SK-N-MC (cell line): ENCODE measurements around the gene TMEM131.

Experiments used
- DNase-seq: peaks from one replicate; pipeline ENCODE4 v3.0.0-alpha.2; 2011; ENCODE audit warnings: low read depth, low spot score
- H3K27ac ChIP-seq: fragments of 200-600 bp; sonication (generic); 2 replicates; pipeline ENCODE4 v1.5.1; 2016; ENCODE audit warnings: mixed run types
- H3K36me3 ChIP-seq: fragments of 200-600 bp; sonication (generic); 2 replicates; pipeline ENCODE4 v1.6.1; 2017; ENCODE audit warnings: antibody characterized with exemption, low read length, mixed read lengths; ENCODE audit not compliant: insufficient read depth
- H3K4me3 ChIP-seq: fragments of 200-600 bp; sonication (generic); 2 replicates; pipeline ENCODE4 v1.5.1; 2016
- H3K9ac ChIP-seq: fragments of 200-600 bp; sonication (generic); 2 replicates; pipeline ENCODE4 v1.8.0; 2017; ENCODE audit warnings: mixed run types, mixed read lengths; ENCODE audit not compliant: insufficient read length
- H3K9me3 ChIP-seq: fragments of 200-600 bp; sonication (generic); 2 replicates; pipeline ENCODE4 v1.6.1; 2017; ENCODE audit warnings: low read depth, mild to moderate bottlenecking, antibody characterized with exemption, low read length, moderate library complexity, mixed read lengths
- EZH2 ChIP-seq: fragments of 200-600 bp; sonication (generic); IDR thresholded peaks from one replicate; pipeline ENCODE4 v1.6.1; 2017; ENCODE audit warnings: antibody characterized with exemption
- FOXP2 ChIP-seq: optimal IDR thresholded peaks from 2 replicates; pipeline ENCODE3; 2011; ENCODE audit warnings: mild to moderate bottlenecking, moderate library complexity; ENCODE audit not compliant: insufficient read depth; ENCODE audit errors: extremely low read length, control extremely low read depth
- POLR2AphosphoS5 ChIP-seq: IDR thresholded peaks from 2 replicates; pipeline ENCODE4 v1.6.1; 2012; ENCODE audit warnings: mild to moderate bottlenecking, low read depth, low read length, borderline replicate concordance

Gene TMEM131

GRCh38 chr2:97760480-97761049, 235.2 kb downstream of the TMEM131 start:
- DNase-seq: no peak
- Histone ChIP-seq H3K27ac (no peak overlapping the region), H3K9me3 (no peaks in the 10 kb centered on the region), H3K4me3 (no peak overlapping the region), H3K9ac (no peak overlapping the region), H3K36me3 (peaks cover 8% of the 10 kb centered on the region)
- TF ChIP-seq POLR2AphosphoS5 (no peak), EZH2 (no peak), FOXP2 (no peak)

GRCh38 chr2:97759727-97760407, 235.9 kb downstream of the TMEM131 start:
- Histone ChIP-seq H3K4me3 (no peak overlapping the region), H3K9ac (no peak overlapping the region), H3K27ac (no peak overlapping the region), H3K9me3 (no peaks in the 10 kb centered on the region), H3K36me3 (peaks cover 4% of the 10 kb centered on the region)
- DNase-seq: no peak
- no peak for TF ChIP-seq POLR2AphosphoS5
- TF ChIP-seq EZH2: no peak
- no peak for TF ChIP-seq FOXP2

GRCh38 chr2:97758131-97758705, 237.5 kb downstream of the TMEM131 start:
- Histone ChIP-seq H3K9me3 (no peaks in the 10 kb centered on the region), H3K4me3 (no peak overlapping the region), H3K36me3 (peaks cover 4% of the 10 kb centered on the region), H3K27ac (no peak overlapping the region), H3K9ac (no peak overlapping the region)
- TF ChIP-seq EZH2: no peak
- no peak for TF ChIP-seq FOXP2
- no peak for TF ChIP-seq POLR2AphosphoS5
- no peak for DNase-seq

- Histone ChIP-seq H3K9me3 (no peaks in the 10 kb centered on the region), H3K27ac (no peak overlapping the region), H3K9ac (no peak overlapping the region), H3K4me3 (no peak overlapping the region), H3K36me3 (peaks cover 4% of the 10 kb centered on the region)
- no peak for DNase-seq
- TF ChIP-seq FOXP2 (no peak), EZH2 (no peak), POLR2AphosphoS5 (no peak)
These were observed 238.7 kb downstream of the TMEM131 start for GRCh38 chr2:97757062-97757461.

GRCh38 chr2:97755491-97755890, 240.3 kb downstream of the TMEM131 start:
- DNase-seq: no peak
- Histone ChIP-seq H3K36me3 (peaks cover 4% of the 10 kb centered on the region), H3K9ac (no peak overlapping the region), H3K4me3 (no peak overlapping the region), H3K9me3 (no peaks in the 10 kb centered on the region), H3K27ac (no peak overlapping the region)
- no peak for TF ChIP-seq FOXP2
- TF ChIP-seq POLR2AphosphoS5: no peak
- TF ChIP-seq EZH2: no peak

GRCh38 chr2:97754690-97755346, 240.9 kb downstream of the TMEM131 start:
- Histone ChIP-seq H3K9me3 (no peaks in the 10 kb centered on the region), H3K9ac (no peak overlapping the region), H3K4me3 (no peak overlapping the region), H3K36me3 (peaks cover 4% of the 10 kb centered on the region), H3K27ac (no peak overlapping the region)
- DNase-seq: no peak
- TF ChIP-seq EZH2 (no peak), FOXP2 (no peak), POLR2AphosphoS5 (no peak)

- DNase-seq: no peak
- H3K9ac ChIP-seq: no peak overlapping the region
- no peak for TF ChIP-seq POLR2AphosphoS5
- TF ChIP-seq EZH2: no peak
- TF ChIP-seq FOXP2: no peak
- H3K9me3 ChIP-seq: no peaks in the 10 kb centered on the region
- H3K27ac ChIP-seq: no peak overlapping the region
- H3K4me3 ChIP-seq: no peak overlapping the region
- H3K36me3 ChIP-seq: no peaks in the 10 kb centered on the region
These were observed 243.1 kb downstream of the TMEM131 start for GRCh38 chr2:97752342-97753334.
